Measurements from ENCODE around the gene CWC15. TPM values are rescaled to one million over a fixed set of nuclear protein-coding genes. Genes with fewer than 3 reads are reported as not detected.
"Not testable (repeated sequence)": the region's sequence is repeated elsewhere in the genome, so short reads cannot be mapped to it uniquely, and the experiment has no call there.

Gene CWC15
- total RNA-seq, 2 donors from 2014 or later = 33.6 to 43.8 TPM

GRCh38 chr11:94922321-94923003 is 50.9 kb downstream of the CWC15 start:
- H3K36me3 ChIP-seq = no peaks in the 10 kb centered on the region
- H3K27me3 ChIP-seq (replicated peaks; ENCODE audit: insufficient read depth) = no peaks in the 10 kb centered on the region
- no peak for DNase-seq (ENCODE audit: low spot score)
- WGBS = 74% methylated on average over 5 of the region's 5 CpGs
- intact Hi-C loops (cut with DNase I) = no loop called here
- no peak for TF ChIP-seq POLR2A (IDR thresholded peaks at IDR 0.05)
- no peak for TF ChIP-seq CTCF (IDR thresholded peaks at IDR 0.05)
- TF ChIP-seq POLR2AphosphoS5 (IDR thresholded peaks at IDR 0.05) = no peak
- H3K27ac ChIP-seq = no peak overlapping the region
- H3K4me3 ChIP-seq = no peak overlapping the region
- H3K4me1 ChIP-seq (replicated peaks) = peaks cover 2% of the 10 kb centered on the region
- H3K9me3 ChIP-seq = no peaks in the 10 kb centered on the region

- H3K36me3 ChIP-seq = no peaks in the 10 kb centered on the region
- TF ChIP-seq CTCF (IDR thresholded peaks at IDR 0.05) (no peak), POLR2AphosphoS5 (IDR thresholded peaks at IDR 0.05) (no peak), POLR2A (IDR thresholded peaks at IDR 0.05) (no peak)
- no peaks in the 10 kb centered on the region for H3K9me3 ChIP-seq
- H3K27ac ChIP-seq = no peak overlapping the region
- no peak for DNase-seq (ENCODE audit: low spot score)
- no peak overlapping the region for H3K4me3 ChIP-seq
- intact Hi-C loops (cut with DNase I) = no loop called here
- no peaks in the 10 kb centered on the region for H3K27me3 ChIP-seq (replicated peaks; ENCODE audit: insufficient read depth)
- no peaks in the 10 kb centered on the region for H3K4me1 ChIP-seq (replicated peaks)
Measured at GRCh38 chr11:94920311-94920710, 53.0 kb downstream of the CWC15 start.

GRCh38 chr11:94913718-94914394 is 59.5 kb downstream of the CWC15 start:
- H3K9me3 ChIP-seq; H3K27me3 ChIP-seq (replicated peaks; ENCODE audit: insufficient read depth); H3K4me3 ChIP-seq; H3K27ac ChIP-seq; H3K4me1 ChIP-seq (replicated peaks); DNase-seq (ENCODE audit: low spot score); intact Hi-C loops (cut with DNase I); H3K36me3 ChIP-seq: not testable (repeated sequence)
- 93% methylated on average over 2 of the region's 2 CpGs for WGBS

GRCh38 chr11:94912806-94913205 is 60.5 kb downstream of the CWC15 start:
- Histone ChIP-seq H3K27ac (no peak overlapping the region), H3K4me3 (no peak overlapping the region), H3K9me3 (no peaks in the 10 kb centered on the region), H3K36me3 (no peaks in the 10 kb centered on the region), H3K4me1 (replicated peaks) (no peaks in the 10 kb centered on the region), H3K27me3 (replicated peaks; ENCODE audit: insufficient read depth) (no peaks in the 10 kb centered on the region)
- no peak for DNase-seq (ENCODE audit: low spot score)
- intact Hi-C loops (cut with DNase I) = no loop called here
- WGBS = 95% methylated on average over 9 of the region's 9 CpGs
- TF ChIP-seq POLR2AphosphoS5 (IDR thresholded peaks at IDR 0.05) (no peak), CTCF (IDR thresholded peaks at IDR 0.05) (no peak), POLR2A (IDR thresholded peaks at IDR 0.05) (no peak)

Other genes with a start within 250 kb of the CWC15 start
- gene AMOTL1, start 205.2 kb downstream of the CWC15 start, total RNA-seq = 10 to 100 TPM; 49.2 to 67.2 TPM
- gene KDM4D, start 153 bp upstream of the CWC15 start, total RNA-seq = 1 to 10 TPM; 2.6 to 9.9 TPM
- not detected for gene KDM4E, start 51.7 kb upstream of the CWC15 start, total RNA-seq
- gene KDM4F, start 75.9 kb upstream of the CWC15 start, total RNA-seq = not detected
- 10 to 100 TPM; 40.4 to 46.1 TPM for gene SRSF8, start 93.4 kb upstream of the CWC15 start, total RNA-seq
- 10 to 100 TPM; 49.6 to 79.8 TPM for gene ENDOD1, start 116.3 kb upstream of the CWC15 start, total RNA-seq